Measurements from ENCODE around the gene ESPL1.

GRCh38 chr12:53306826-53307225 lies 38.7 kb downstream of the ESPL1 start:
- TF ChIP-seq CTCF (IDR thresholded peaks at IDR 0.05) (no peak), POLR2A (IDR thresholded peaks at IDR 0.05) (no peak)

All from adrenal gland (tissue), 5 donors.